ENCODE measurements around the gene PPP1R27.

The PPP1R27 gene

DNA sequence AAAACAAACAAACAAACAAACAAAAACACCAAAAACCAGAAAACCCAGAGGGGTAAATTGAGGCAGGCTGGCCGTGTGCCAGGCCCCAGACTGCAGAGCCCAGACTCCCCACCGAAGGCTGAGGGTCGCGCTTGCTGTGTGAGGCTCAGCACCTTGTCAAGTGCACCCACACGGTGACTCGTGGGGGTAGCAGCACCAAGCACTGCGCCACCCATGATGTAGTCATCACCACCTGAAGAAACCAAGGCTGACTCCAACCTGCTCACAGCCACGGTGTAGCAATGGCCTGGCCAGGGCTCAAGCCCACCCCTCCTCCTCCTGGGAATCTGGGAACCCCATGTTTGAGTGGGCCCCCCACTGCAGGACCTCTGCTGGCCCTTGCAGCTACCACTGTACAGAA is 13.7 kb downstream of the PPP1R27 start:
- DNase-seq (ENCODE audit: low read depth in 2 of 2): no peak

DNA sequence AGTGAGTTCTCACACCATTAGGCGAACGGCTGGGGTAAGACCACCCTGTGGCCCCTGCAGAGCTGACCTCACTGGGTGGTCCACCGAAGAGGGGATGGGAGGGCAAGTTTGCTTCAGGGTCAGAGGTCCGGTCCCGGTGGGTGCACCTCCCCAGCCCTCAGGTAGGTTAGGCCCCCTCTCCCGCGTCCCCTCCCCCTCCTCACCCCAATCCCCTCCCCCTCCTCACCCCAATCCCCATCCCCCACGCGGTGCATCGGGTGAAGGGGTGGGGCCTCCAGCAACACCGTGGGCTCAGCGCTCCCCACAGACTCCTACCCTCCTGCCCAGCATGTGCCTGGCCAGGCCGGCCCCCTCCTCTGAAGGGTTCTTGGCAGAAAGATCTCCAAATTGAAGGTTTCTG is 15.1 kb downstream of the PPP1R27 start:
- no peak for DNase-seq (ENCODE audit: low read depth in 2 of 2)

DNA sequence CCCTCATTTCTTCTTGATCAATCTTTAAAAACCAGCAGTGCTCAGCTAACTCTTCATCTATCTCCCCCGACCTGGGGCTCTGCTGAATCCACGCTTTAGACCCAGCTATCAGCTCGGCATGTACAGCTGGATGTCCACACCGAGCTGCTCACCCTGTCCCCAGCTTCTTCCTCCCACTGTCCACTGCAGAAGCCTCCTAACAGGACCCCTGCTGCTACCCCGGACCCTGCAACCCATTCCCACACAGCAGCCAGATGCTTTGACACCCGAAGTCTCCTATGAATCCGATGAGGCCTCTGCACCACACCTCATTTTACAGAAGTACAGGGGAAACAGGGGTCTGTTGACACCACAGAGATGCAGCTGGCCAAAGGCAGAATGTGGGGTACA is 17.1 kb downstream of the PPP1R27 start:
- DNase-seq (ENCODE audit: low read depth in 2 of 2): no peak

DNA sequence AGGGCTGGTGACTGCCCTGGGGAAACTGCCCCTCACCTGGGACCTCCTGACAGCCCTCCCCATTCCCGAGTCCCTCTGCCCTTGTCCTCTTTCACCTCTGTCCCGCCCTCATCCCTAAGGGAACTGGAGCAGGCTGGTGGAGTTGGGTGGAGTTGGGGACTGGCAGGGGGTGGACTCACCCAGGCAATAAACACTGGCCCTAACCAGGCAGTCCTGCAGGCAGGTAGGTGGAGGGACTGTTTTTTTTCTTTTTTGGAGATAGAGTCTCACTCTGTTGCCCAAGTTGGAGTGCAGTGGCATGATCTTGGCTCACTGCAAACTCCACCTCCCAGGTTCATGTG is 19.2 kb downstream of the PPP1R27 start:
- DNase-seq (ENCODE audit: low read depth in 2 of 2): no peak

DNA sequence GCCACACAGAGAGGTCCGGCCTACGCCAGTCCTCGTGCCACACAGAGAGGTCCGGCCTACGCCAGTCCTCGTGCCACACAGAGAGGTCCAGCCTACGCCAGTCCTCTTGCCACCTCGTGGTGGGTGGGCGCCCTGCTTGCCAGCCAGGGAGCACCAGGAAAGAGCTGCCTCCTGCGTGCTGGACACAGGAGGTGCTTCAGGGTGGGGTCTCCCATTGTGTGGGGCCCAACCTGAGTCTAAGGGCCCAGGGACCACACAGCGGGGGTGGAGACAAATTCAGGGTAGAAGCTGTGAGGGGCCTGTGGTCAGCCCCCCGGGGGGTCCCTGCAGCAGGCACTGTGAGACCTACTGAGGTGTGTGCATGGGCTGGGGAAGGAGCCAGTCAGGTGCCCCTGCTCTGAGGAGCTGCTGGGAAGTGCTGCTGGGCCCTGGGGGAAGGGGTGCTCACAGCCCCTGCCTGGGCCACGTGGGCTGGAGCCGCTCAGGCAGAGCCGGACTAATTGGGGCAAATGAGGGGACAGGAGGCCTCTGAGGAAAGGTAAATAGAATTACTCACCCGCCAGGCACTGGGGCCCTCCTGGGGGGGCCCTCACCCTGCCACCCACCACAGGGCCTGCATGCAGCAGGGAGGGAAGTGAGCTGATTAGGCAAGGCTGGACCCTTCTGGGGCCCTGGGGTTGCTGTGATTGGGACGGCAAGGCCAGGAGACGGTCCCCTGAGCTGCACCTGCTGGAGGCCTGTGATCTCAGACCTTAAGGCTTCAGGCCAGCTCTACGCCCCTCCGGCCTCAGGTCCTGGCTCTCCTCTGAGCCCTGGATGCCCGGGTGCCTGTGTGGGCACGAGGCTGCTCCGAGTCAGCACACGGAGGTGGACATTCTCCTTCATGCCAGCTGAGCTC is 19.9 kb downstream of the PPP1R27 start:
- no peak for DNase-seq (ENCODE audit: low read depth in 2 of 2)

DNA sequence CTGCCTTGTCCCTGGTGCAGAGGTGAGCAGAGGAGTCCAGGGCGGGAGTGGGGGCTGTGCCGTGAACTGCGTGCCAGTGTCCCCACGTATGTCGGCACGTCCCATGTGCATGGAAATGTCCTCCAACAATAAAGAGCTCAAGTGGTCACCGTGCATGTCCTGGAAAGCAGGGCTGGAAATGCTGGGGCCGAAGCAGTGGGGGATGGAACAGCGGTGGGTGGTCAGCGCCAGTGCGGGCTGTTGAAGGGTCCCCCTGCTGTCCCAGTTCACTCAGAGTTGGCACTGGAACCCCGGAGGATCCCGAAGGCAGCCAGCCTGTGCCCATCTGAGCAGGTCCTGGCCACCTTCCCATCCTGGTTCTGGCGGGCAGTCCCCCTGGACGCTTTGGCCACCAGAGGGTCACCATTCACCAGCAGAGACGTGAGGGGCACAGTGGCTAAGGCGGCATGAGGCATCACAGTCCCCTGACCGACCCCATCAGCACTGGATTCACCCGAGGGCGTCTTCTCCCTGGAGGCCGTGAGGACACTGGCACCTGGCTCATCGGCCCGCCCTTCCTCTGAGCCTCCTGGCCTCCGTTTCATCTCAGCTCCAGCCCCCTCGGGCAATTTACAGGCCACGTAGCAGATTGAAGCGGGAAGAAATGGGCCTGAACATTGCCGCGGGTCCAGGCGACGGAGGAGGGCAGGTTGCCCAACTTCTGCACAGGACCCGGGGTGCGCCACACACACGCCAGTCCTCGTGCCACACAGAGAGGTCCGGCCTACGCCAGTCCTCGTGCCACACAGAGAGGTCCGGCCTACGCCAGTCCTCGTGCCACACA is 20.8 kb downstream of the PPP1R27 start:
- no peak for DNase-seq (ENCODE audit: low read depth in 2 of 2)

DNA sequence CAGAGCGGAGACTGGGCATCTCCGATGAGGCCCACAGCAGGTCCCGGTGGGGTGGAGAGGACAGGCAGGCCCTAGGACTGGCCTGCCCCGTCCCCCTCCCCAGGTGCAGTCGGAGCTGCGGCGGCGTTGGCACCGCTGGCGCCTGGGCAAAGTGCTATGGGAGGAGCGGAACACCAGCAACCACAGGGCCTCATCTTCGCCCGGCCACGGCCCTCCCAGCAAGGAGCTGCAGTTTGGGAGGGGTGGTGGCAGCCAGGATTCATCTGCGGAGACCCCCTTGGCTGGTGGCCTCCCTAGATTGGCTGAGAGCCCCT is 21.5 kb downstream of the PPP1R27 start:
- DNase-seq (ENCODE audit: low read depth in 2 of 2): no peak

DNA sequence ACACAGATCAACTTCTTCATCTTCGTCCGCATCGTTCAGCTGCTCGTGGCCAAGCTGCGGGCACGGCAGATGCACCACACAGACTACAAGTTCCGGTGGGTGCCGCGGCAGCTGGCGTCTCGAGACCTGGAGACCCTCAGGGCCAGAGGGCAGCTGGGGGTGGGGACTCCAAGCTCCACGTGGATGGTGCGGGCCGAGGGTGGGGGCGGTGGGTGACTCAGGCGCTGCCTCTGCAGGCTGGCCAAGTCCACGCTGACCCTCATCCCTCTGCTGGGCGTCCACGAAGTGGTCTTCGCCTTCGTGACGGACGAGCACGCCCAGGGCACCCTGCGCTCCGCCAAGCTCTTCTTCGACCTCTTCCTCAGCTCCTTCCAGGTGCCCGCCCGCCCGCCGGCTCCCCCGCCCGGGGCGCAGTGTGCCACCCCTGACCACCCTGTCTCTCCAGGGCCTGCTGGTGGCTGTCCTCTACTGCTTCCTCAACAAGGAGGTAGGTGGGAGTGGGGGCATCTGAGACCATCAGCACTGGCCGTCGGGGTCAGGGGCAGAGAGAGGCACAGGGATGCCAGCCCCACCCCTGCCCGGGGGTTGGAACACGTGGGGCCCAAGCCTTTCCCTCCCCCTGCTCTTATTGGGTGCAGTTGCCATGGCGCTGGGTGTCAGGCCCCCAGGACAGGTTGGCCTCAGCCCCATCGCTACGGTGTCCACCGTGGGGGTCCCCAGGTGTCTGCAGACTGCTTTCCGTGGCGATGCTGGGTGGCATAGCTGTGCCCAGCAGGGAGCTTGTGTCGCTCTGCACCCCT is 22.1 kb downstream of the PPP1R27 start:
- DNase-seq (ENCODE audit: low read depth in 2 of 2): no peak

DNA sequence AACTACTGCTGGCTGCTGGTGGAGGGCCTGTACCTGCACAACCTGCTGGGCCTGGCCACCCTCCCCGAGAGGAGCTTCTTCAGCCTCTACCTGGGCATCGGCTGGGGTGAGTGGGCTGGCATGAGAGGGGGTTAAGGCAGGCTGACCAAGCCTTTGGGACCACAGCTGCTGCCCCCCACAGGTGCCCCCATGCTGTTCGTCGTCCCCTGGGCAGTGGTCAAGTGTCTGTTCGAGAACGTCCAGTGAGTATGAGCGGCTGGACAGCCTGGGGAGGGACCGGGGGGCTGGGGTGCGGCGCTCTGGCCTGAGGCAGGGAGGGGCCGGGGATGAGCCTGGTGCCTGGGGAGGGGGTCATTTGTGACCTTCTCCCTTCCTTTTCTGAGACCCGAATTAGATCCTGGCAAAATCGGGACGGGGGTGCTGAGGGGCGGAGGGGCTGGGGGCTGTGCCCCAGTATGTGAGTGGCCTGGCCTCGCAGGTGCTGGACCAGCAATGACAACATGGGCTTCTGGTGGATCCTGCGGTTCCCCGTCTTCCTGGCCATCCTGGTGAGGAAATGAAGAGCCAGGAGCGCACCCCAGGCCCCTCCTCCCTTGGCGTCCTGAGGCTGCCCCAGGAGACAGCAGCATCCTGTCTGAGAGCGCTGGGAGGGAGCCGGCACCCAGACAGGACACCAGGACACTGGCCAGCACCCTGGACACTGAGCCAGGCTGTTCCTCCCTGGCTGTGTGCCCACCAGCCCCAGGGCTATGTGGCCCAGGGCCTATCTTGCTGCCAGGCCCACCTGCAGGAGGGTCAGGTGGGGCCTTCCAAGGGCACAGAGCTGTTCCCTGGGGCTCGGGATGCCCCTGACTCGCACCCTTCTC is 22.9 kb downstream of the PPP1R27 start:
- no peak for DNase-seq (ENCODE audit: low read depth in 2 of 2)

DNA sequence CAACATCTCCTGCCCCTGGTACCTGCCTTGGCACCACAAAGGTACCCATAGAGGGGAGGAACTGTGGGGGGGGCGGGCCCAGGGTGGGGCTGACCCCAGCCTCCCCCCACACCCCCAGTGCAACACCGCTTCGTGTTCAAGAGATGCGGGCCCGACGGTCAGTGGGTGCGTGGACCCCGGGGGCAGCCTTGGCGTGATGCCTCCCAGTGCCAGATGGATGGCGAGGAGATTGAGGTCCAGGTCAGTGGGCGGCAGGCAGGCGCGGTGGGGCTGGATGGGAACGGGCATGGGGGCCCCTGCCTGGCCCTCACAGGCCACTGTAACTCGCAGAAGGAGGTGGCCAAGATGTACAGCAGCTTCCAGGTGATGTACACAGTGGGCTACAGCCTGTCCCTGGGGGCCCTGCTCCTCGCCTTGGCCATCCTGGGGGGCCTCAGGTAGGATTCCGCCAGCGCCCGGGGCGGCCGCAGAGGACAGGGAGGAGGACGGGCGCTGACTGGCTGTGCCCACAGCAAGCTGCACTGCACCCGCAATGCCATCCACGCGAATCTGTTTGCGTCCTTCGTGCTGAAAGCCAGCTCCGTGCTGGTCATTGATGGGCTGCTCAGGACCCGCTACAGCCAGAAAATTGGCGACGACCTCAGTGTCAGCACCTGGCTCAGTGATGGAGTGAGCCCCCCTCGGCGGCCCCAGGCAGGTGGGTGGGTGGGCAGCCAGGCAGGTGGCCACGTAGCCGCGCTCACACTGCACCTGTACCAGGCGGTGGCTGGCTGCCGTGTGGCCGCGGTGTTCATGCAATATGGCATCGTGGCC is 23.8 kb downstream of the PPP1R27 start:
- DNase-seq (ENCODE audit: low read depth in 2 of 2): no peak

DNA sequence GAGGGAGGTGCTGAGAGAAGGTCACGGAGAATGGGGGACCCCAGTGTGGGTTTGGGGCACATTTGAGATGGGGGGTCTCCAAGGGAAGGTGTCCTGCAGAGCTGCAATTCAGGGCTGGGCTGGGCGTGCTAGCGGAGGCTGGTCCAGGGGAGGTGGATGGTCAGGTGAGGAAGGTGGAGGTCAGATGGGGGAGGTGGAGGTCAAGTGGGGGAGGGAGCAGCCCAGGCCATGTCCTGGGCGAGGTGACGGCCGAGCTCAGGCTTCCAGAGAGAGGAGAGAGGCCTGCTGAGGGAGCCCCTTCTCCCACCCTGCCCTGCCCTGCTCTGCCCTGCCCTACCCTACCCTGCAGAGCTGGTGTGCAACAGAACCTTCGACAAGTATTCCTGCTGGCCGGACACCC is 24.4 kb downstream of the PPP1R27 start:
- no peak for DNase-seq (ENCODE audit: low read depth in 2 of 2)

DNA sequence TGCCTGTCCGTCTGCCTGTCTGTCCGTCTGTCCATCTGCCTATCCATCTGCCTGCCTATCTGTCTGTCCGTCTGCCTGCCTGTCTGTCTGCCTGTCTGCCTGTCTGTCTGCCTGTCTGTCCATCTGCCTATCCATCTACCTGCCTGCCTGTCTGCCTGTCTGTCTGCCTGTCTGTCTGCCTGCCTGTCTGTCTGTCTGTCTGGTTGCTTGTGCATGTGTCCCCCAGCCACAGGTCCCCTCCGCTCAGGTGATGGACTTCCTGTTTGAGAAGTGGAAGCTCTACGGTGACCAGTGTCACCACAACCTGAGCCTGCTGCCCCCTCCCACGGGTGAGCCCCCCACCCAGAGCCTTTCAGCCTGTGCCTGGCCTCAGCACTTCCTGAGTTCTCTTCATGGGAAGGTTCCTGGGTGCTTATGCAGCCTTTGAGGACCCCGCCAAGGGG is 25.3 kb downstream of the PPP1R27 start:
- no peak for DNase-seq (ENCODE audit: low read depth in 2 of 2)

DNA sequence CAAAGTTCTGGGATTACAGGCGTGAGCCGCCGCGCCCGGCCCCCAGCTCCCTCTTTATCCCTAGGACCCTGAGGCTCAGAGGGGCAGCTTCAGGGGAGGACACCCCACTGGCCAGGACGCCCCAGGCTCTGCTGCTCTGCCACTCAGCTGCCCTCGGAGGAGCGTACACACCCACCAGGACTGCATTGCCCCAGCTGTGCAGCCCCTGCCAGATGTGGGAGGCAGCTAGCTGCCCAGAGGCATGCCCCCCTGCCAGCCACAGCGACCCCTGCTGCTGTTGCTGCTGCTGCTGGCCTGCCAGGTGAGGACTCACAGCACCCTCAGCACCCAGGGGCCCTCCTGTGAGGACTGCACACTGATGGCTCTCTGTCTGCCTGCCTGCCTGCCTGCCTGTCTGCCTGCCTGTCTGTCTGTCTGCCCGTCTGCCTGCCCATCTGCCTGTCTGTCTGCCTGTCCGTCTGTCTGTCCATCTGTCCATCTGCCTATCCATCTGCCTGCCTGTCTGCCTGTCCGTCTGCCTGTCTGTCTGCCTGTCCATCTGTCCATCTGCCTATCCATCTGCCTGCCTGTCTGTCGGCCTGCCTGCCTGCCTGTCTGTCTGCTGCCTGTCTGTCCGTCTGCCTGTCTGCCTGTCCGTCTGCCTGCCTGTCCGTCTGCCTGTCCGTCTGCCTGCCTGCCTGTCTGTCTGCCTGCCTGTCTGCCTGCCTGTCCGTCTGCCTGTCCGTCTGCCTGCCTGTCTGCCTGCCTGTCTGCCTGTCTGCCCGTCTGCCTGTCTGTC is 25.9 kb downstream of the PPP1R27 start:
- no peak for DNase-seq (ENCODE audit: low read depth in 2 of 2)

DNA sequence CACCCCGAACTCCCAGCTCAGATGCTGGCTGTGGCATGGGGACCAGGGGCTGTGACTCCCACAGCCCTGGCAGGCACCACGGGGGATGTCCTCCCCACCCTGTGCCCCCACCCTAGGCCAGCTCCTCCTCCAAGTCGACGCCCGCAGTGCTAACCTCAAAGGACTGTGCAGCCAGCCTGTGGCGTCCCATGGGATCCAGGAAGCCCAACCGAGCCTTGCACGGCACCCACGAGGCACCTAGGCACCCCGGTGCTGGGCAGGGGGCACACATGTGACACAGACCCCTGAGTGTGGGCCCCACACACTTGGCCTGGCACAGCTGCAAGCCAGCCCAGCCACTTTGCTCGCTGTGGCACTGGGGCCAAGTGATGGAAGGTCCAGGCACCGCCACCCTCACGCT is 27.0 kb downstream of the PPP1R27 start:
- no peak for DNase-seq (ENCODE audit: low read depth in 2 of 2)

DNA sequence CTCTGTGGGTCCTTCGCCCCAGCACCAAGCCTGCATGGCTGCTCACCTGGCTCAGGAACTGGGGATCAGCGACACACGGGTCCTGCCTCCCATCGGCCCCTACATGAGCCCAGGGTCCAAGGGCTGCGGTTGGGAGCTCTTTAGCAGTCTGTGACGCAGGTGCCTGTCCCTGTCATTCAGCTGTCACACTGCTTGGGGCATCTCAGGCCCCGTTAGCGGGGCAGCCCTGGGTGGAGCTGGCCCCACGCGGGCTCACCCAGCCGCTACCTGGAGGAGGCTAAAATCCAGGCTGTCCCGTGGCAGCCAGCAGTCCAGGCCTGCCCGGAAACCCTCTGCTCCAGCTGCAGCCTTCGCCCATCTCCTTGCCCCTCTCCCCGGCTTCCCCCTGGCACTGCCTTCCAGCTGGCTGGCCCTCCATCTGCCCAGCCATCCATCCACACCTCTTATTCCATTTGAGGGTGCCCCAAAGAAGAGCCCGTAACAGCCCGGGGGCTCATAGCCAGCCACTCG is 27.6 kb downstream of the PPP1R27 start:
- DNase-seq (ENCODE audit: low read depth in 2 of 2): no peak

DNA sequence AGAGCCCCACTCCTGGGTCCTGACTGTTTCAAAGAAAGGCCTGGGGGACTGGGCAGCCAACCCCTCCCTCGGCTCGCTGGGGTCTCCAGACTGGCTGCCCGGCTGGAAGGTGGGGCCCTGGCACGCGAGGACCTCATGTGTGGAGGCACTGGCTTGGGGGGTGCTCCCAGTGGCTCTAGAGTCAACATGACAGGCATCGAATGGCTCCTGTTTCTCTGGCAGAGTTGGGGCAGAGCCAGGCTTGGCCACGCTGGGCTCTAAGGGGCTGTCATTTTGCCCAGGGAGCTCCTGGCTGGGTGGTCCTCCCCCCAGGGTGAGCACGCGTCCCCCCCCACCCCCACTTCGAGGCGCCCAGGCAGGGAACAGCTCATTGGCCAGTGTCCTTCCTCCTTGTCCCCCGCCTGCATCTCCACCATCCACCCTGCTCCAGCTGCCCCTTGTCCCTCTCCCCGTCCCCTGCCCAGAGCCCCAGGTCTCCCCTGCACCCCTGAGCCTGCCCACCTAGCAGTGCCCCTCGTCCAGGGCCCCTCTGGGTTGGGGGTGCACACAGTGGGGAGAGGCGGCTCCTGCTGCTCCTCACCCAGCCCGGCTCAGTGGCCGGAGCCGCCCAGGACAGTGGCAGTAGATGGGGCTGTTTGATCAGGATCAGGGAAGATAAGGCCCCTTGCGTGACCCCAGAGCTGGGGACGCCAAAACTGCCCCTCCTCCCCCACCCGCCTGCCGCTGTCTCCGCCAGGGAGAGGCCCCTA is 28.2 kb downstream of the PPP1R27 start:
- no peak for DNase-seq (ENCODE audit: low read depth in 2 of 2)

DNA sequence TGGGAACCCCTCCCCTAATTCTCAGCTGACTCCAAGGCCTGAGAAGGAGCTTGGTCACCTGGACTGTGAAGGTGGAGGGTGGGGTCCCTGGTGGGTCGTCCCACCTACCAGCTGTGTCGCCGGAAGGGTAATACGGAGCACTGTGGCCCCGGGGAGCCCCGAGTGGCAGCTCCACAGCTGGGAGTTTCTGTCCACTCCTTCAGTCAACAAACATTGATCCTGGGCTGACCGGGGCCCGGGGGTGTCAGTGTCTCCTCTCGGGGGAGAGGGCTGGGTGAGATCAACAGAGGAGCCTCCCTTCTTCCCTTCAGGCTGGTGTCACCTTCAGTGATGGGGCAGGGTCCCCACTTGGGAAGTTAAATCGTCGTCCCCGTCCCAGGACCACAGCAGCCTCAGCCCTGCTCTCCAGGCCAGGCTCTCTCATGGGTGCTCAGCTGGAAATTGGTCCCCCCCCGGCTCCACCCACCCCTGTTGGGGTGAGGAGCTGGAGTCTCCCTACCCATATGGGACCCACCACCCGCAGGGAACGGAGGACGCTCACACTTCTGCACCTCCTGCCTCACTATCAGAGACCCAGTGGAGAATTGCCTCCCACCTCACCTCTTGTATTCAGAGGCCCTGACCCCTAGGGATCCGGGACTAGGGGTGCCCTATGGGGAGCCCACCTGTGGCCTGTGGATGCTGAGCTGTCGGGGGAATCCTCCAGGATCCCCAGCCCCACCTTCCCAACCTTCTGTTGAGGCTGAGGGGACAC is 29.0 kb downstream of the PPP1R27 start:
- DNase-seq (ENCODE audit: low read depth in 2 of 2): no peak
